Left hindlimb (tissue), 1 donor: ENCODE results near the gene PDE9A.

Experiments used
- DNase-seq: peaks from one replicate; pipeline ENCODE4 v3.0.0-alpha.2; 2018

Gene PDE9A

GRCh38 chr21:42744520-42745445 is 91.4 kb downstream of the PDE9A start:
- no peak for DNase-seq

DNA sequence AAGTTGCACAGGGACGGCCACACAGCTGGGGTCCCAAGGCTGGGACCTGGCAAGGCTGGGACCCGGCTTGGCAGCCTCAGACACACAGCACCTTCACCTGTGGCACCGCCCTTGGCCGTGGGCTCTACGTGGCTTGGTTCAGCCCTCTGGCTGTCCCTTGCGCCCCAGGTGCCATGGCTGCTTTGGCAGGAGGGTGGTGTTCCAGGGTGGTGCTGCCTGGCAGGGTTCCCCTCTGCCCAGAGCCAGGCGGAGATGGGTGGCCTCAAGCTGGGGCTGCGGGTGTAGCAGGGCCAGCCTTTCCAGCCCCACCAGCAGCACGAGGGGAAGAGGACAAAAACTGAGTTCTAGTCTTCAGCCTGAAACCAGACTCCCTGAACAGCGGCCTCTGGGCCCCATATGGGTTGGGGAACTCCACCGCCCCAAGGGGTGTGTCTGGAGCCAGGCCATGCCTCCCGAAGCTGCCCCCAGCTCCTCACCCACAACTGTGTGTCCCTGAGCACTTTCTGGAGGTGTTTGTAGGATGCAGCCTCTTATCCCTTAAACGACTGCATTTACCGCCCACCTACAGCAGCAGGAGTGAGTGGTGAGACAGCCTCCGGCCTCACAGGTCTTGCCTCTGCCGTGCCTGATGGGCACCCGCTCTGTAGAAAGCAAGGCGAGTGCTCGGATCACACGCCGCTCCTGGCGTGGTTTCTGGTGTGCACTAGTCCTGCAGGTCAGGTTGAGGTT is 92.3 kb downstream of the PDE9A start:
- no peak for DNase-seq

DNA sequence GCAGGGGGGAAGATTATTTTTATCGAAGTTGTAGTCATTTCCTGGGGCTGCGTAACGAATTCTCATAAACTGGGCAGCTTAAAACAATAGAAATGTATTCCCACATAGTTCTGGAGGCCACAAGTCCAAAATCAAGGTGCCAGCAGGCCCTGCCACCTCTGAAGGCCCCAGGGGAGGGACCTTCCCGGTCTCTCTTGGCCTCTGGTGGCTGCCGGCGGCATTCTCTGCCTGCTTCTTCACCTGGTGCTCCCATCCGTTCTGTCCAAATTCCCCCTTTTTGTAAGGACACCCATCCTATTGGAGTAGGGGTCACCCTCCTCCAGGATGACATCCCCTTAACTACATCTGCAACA is 92.8 kb downstream of the PDE9A start:
- no peak for DNase-seq

DNA sequence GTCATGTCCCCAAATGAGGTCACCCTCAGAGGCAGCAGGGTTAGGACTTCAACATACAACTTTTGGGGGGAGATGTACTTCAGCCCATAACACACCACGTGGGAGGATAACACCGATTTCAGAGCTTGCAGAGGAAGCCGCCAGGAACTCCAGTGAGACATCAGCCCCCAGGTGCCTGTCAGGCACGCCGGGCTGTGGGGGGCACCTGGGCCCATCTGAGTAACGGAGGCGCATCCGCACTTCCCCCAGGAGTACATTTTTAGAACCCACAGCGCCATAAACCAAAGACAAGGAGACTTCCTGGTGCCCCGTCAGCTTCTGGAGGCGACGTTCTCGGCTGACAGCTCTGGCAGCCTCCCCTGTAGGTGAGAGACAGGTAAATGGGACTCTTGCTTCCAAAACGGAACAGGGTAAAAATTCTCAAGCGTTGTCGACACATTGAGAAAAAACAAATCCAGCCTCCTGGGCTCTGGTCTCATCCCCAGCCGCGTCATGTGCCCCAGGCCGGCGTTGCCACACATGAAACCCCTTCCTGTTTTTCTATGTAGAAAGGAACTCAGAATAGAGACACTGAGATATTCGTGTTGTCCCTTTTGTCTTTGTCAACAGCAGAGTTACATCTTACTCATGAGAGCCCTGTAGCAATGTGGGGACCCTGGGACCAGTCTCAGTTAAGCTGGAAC is 93.3 kb downstream of the PDE9A start:
- DNase-seq: no peak

GRCh38 chr21:42747276-42747701 is 93.9 kb downstream of the PDE9A start:
- no peak for DNase-seq

DNA sequence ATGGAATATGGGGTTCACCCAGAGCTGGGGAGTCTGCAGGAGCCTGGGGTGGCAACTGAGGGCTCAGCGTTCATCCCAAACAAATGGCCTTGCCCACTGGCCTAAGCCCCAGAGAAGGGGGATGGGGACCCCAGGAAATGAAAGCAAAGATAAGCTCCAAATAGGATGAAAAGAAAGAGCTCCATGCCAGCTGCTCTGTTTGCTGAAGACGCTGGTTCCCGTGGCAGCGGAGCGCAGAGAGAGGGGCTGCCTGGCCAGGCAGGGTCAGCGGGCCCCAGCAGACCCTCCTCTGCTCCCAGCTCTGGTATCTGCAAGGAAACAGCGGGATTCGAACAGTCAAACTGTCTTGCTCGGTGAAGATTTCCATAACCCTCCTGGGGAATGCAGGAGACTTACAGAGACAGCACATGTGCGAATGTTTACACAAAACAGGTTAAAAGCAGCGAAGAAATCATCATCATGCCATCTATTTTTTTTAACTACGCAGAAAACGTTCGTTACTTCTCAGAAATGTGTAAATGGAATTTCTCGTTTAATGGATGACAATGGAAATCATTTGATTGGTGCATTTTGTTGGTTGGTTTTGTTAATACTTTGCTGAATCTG is 94.4 kb downstream of the PDE9A start:
- no peak for DNase-seq

- no peak for DNase-seq
These were observed 95.3 kb downstream of the PDE9A start for GRCh38 chr21:42748620-42749176.

GRCh38 chr21:42750737-42751530 is 97.5 kb downstream of the PDE9A start:
- no peak for DNase-seq

- no peak for DNase-seq
These were observed 98.4 kb downstream of the PDE9A start for GRCh38 chr21:42751866-42752265.

GRCh38 chr21:42753804-42754203 is 100.4 kb downstream of the PDE9A start:
- no peak for DNase-seq

- no peak for DNase-seq
These were observed 101.0 kb downstream of the PDE9A start for GRCh38 chr21:42754270-42754933.

DNA sequence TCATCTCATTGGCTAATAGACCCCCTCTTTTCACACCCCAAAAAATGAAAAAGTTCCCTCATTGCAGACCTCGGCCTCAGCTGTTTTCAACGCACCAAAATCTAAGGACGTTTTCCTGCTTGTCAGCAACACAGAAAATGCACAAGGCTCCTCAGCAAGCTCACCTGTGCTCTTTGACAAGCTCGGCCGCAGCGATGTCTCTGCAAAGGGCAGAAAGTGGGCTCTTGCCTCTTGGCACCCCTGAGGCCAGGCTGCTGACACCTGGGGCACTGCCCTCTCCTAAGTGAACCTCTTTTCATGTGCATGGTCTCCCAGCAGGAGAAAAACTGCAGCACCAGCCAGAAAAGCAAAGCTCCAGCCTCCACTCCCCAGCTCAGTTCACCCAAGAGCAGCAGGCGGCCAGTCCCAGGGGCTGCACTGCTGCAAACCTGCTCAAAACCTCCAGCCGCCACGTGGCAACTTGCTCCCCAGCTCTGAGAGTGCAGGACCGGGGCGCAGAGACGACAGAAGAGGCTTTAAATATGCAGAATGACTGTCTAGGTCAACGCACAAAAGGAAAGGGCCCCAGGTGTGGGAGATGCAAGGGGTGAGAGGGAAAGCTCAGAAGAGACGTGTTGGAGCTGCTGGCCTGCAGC is 101.7 kb downstream of the PDE9A start:
- DNase-seq: no peak

- no peak for DNase-seq
These were observed 102.6 kb downstream of the PDE9A start for GRCh38 chr21:42755766-42756579.

- no peak for DNase-seq
These were observed 103.3 kb downstream of the PDE9A start for GRCh38 chr21:42756580-42757250.

DNA sequence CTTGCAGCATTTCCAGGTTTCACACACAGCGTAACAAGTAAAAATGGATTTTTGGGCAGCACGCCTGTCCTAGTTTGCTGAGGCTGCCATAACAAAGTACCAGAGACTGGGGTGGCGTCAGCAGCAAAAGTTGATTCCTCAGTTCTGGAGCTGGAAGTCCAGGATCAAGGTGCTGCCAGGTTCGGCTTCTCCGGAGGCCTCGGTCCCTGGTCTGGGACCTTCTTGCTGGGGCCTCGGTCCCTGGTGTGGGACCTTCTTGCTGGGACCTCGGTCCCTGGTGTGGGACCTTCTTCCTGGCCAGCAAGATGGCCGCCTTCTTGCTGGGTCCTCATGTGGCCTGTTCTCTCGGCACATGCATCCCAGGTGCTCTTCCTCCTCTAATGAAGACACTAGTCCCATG is 104.0 kb downstream of the PDE9A start:
- DNase-seq: no peak

DNA sequence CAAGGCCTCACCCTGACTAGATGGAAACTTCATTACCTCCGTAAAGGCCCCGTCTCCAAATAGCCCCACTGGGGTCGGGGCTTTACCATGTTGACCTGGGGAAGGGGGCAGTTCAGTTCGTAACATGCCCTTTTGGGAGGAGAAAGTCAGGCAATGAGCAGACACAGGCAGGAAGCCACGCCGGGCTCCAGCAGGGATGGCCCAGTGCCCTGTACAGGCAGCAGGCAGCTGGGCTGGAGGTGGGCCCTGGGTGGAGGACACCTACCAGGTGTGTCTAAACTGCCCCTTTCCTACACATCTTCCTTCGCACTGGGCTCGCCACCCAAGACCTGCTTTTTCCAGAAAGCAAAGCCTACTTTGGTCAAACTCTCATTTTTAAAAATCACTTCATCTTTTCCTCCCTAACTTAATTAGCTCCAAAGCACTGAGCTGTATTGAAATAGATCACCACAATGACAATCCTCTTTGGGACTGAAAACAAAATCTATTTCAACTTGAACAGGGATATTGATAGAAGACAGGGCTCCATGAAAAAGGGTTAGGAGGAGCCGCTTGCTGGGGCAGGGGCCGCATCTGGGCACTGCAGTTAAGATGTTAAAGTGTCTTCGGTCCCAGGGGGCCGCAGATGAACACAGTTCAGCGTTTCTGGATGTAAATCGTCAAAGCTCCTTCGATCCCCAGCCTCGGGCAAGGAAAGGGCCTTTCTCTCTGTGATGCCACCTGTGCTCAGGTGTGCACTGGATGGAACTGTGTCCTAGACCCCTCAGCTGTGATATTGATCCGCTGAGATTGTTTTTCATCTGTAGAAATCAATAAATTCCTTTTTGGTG is 104.6 kb downstream of the PDE9A start:
- no peak for DNase-seq

DNA sequence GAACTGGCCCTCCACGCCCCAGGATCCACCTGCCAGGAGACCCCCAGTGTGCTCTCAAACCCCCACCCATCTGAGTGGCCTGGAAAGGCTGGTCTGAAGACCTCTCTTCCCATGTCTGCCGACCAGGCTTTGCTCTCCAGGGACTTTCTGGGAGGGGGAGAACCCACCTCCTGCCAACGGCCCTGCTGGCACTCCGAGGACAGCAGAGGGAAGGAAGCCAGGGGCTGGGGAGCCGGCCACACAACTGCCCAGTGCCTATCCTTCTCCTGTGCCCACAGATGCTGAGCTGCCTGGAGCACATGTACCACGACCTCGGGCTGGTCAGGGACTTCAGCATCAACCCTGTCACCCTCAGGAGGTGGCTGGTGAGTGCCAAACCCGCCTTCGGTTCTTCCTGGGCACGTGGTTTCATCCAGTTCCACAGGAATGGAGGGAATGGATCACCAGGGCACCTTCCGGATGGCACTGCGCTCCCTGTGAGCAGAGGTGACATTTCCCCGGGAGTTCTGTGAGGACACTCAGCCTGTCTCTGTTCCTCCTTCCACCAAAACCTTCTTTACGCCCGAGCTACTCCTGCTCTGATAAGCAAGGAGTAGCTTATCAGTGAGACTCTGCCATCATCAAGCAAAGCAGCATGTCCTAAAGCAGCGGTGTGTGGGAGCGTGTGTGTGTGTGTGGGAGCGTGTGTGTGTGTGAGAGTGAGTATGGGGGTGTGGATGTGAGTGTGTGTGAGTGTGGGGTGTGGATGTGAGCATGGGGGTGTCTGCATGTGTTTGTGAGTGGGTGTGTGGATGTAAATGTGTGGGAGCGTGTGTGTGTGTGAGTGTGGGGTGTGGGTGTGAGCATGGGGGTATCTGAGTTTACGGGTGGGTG is 105.5 kb downstream of the PDE9A start:
- DNase-seq: no peak

DNA sequence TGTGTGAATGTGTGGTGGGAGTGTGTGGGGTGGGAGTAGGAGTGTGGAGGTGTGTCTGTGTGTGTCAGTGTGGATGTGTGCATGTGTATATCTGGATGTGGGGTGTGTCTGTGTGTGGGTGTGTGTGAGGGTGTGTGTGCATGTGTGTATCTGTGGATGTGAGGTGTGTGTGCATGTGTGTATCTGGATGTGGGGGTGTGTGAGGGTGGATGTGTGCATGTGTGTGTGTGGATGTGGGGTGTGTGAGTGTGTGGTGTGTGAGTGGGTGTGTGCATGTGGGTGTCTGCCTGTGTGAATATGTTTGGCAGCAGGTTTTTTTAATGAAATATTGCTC is 106.1 kb downstream of the PDE9A start:
- no peak for DNase-seq
